ENCODE measurements around the gene RNF213.

RNF213 gene

DNA sequence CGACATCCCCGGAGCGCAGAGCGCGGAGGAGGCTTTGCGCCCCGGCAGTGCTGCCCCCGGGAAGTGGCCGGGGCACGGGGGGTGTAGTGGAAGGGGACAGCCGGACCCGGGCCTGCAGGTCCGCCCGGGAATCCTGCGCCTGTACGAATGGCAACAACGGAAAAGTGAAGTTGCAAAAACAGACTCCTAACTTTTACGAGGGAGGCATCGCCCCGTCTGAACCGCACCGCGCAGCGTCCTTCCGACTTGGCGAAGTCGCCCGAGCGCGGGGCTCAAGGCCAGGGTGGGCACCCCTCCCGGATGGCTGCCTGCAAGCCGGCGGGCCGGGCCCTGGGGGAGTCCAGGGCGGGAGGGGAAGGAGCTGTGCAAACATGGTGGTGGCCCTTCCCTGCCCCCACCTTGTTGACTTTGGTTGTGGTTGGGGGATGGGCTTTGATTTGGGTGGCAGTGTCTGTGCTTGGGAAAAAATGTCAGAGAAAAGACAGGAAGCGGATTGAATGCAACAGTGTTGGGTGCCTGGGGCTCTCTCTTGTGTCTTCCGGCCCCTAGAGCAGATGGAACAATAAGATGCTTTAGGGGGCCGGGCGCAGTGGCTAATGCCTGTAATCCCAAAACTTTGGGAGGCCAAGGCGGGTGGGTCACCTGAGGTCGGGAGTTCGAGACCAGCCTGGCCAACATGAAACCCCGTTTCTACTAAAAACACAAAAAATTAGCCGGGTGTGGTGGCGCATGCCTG lies 675 bp downstream of the RNF213 start:
- no peak for DNase-seq (ENCODE audit: low spot score)
- TF ChIP-seq, protein P1, sequence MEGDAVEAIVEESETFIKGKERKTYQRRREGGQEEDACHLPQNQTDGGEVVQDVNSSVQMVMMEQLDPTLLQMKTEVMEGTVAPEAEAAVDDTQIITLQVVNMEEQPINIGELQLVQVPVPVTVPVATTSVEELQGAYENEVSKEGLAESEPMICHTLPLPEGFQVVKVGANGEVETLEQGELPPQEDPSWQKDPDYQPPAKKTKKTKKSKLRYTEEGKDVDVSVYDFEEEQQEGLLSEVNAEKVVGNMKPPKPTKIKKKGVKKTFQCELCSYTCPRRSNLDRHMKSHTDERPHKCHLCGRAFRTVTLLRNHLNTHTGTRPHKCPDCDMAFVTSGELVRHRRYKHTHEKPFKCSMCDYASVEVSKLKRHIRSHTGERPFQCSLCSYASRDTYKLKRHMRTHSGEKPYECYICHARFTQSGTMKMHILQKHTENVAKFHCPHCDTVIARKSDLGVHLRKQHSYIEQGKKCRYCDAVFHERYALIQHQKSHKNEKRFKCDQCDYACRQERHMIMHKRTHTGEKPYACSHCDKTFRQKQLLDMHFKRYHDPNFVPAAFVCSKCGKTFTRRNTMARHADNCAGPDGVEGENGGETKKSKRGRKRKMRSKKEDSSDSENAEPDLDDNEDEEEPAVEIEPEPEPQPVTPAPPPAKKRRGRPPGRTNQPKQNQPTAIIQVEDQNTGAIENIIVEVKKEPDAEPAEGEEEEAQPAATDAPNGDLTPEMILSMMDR (IDR thresholded peaks at IDR 0.05; ENCODE audit: extremely low read depth, insufficient read depth, missing control alignments): no peak
- in situ Hi-C loops (cut with MboI; ENCODE audit: low pct_unique_long_range_greater_than_20kb, low sequenced_read_pairs, unreplicated experiment): no loop called here

DNA sequence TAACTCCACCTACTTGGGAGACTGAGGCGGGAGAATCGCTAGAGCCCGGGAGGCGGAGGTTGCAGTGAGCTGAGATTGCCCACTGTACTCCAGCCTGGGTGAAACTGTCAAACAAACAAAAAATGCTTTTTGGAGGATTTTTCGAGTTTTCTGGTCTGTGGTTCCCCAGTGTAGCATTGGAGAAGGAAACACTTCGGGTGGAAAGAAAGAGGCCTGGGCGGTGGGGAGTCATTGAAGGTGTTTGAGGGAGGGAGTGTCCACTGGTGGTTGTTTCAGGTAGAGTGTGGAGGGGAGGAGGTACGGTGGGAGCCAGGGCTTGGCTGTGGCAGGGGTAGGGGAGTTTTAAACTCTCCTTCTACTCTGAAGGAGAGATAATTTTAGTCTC lies 1.2 kb downstream of the RNF213 start:
- in situ Hi-C loops (cut with MboI; ENCODE audit: low pct_unique_long_range_greater_than_20kb, low sequenced_read_pairs, unreplicated experiment): no loop called here
- TF ChIP-seq, protein P1 (IDR thresholded peaks at IDR 0.05; ENCODE audit: extremely low read depth, insufficient read depth, missing control alignments): no peak
- DNase-seq (ENCODE audit: low spot score): no peak

DNA sequence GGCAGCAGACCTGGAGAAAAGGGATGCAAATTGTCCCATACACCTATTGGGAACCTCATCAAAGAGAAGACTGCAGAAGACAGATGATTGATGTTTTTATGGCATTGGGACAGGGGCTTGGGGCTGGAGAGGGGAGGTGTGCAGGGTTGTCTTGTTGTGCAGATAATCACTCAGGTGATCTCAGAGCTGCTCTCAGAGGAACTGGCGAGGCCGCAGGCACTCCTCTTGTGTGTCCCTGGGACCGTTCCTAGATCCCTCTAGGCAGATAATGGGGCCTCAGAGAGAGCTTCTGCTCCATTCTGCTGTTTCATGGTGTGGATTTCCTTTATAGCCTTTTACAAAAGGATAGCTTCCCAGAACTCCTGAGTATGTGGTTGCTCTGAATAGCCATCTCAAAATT lies 1.6 kb downstream of the RNF213 start:
- TF ChIP-seq, protein P1 (IDR thresholded peaks at IDR 0.05; ENCODE audit: extremely low read depth, insufficient read depth, missing control alignments): no peak
- DNase-seq (ENCODE audit: low spot score): no peak
- in situ Hi-C loops (cut with MboI; ENCODE audit: low pct_unique_long_range_greater_than_20kb, low sequenced_read_pairs, unreplicated experiment): no loop called here

DNA sequence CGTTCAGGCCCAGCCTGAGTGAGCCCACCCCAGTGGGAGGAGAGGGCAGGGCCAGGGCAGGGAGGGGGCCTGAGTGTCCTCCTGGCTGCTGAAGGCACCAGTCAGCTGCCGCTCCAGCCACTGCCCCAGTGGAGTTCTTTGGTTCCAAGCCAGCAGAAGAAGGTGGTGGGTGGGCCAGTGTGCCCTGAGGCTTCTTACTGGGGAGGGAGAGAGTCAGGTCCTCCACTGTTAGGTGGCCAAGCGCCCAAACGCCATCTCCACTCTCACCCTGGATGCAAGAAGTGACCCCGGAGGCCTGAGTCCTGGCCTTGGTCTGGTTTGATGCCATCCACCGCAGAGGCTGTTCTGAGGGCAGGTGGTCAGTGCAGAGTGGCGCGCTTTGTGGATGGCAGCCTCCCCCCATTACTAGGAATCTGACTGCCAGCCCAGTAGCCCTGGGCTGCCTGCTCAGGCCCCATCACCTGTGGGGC lies 2.2 kb downstream of the RNF213 start:
- TF ChIP-seq, protein P1 (IDR thresholded peaks at IDR 0.05; ENCODE audit: extremely low read depth, insufficient read depth, missing control alignments): no peak
- no peak for DNase-seq (ENCODE audit: low spot score)
- in situ Hi-C loops (cut with MboI; ENCODE audit: low pct_unique_long_range_greater_than_20kb, low sequenced_read_pairs, unreplicated experiment): no loop called here

DNA sequence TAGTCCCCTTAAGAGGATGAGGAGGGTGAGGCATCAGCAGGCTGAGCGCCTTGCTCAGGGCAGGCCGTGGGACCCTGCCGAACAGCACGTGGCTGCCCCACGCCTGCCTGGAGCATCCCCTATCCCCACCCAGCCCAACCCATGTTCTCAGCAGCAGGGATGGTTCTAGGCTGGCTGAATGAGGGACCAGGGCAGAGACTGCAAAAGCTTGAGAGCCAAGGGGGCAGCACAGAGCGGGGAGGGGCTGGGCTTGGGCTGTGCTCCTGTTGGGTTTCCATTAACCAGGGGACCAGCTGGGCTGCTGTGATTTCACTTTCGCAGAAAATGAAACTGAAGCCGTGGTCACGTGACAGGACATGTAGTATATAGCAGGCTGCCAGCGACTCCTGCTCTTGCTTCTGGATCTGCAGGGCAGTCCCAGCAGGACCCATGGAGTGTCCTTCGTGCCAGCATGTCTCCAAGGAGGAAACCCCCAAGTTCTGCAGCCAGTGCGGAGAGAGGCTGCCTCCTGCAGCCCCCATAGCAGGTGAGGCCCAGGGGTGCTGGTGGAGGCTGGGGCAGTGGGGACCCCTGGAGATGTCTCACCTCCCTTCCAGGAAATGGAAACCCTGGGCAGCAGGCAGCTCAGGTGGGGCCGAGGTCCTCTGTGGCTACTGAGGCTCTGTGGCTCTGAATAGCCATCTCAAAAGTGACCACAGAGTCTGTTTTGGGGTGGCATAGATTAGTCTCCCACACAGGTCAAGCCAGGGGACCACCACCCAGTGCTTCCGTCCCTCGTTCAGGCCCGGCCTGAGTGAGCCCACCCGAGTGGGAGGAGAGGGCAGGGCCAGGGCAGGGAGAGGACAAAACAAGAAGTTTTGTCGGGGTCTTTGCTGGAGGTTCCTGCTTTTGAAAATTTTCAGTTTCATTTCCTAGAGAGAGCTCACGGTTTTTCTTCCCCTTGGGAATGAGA lies 2.9 kb downstream of the RNF213 start:
- in situ Hi-C loops (cut with MboI; ENCODE audit: low pct_unique_long_range_greater_than_20kb, low sequenced_read_pairs, unreplicated experiment): no loop called here

More for the DNA sequence above, 2.9 kb downstream of the RNF213 start:
- TF ChIP-seq, protein P1 (IDR thresholded peaks at IDR 0.05; ENCODE audit: extremely low read depth, insufficient read depth, missing control alignments): peak; percentile 24
- peak; percentile 90 for DNase-seq (ENCODE audit: low spot score)
